GM21528 (cell line): ENCODE measurements around the gene CDC6.

ENCODE experiments used
- ATAC-seq: cut with Tn5 transposase; IDR thresholded peaks from one replicate; pipeline ENCODE4 v1.9.1; 2021; ENCODE audit warnings: mild to moderate bottlenecking, moderate library complexity; ENCODE audit not compliant: unreplicated experiment, low FRiP score

CDC6 gene

GRCh38 chr17:40335620-40336019, 47.9 kb downstream of the CDC6 start:
- ATAC-seq = no peak

DNA sequence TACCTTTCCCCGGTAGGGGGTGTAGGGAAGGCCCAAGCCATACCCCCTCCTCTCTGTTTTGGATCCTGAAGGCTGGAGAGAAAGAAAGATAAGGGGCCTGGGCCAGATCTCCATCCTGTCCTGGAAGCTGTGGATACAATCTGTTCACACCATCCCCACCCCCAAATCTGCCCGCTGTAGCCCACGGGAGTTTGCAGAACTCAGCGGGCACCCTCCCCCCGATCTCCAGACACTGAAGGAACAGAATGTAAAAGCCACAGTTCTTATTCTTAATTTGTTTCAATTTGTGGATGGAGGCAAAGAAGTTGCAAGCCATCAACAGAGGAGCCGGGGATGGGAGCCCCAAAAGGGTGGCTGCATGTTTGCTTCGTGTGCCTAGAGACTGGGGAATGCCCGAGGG, 49.7 kb downstream of the CDC6 start:
- ATAC-seq = no peak

DNA sequence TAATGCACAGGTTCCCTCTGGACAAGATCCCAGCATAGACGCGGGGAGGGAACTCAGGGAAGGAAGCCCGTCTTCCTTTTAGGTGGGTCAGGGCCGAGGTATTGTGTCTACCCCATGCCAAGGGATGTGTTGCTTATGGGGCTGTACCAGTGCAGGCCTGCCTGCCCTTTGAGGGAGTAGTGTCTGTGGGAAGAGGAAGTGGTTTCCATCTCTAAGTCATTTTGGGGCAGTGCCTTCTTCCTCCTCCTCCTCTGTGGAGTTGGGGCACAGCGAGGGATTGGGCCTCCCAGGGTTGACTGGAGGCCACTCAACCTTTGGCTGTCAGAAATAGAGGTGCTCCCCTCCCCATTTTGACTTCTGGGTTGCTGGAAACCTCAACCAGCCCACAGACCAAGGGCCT, 50.4 kb downstream of the CDC6 start:
- ATAC-seq = no peak

DNA sequence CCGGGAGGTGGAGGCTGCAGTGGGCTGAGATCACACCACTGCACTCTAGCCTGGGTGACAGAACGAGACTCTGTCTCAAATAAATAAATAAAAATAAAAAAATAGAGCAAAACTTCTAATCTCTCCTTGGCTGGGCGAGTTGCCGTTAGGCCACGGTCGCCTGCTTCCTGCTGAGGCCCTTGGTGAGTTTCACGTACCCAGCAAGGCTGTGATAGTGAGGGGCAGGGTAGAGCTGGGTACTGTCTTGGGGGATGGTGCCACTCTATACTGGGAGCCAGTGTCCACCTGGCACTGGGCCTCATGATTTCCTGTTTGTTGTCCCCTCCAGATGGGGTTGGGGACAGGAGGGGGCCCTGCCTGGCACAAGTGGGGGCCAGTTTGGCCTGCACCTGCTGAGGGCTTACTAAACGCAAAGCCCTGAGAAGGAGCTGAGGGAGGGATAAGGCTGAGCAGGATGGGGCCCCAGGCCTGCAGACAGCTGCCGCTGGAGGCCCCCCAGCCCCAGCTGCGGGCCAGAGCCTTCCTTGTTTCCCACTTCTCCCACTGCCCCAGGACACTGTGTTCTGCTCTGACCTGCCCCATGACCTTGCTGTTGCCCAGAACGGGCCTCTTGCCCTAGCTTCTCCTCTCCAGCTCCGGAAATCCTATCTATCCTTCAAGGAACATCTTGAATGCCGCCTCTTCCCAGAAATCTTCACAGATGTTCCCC, 51.4 kb downstream of the CDC6 start:
- ATAC-seq = no peak

DNA sequence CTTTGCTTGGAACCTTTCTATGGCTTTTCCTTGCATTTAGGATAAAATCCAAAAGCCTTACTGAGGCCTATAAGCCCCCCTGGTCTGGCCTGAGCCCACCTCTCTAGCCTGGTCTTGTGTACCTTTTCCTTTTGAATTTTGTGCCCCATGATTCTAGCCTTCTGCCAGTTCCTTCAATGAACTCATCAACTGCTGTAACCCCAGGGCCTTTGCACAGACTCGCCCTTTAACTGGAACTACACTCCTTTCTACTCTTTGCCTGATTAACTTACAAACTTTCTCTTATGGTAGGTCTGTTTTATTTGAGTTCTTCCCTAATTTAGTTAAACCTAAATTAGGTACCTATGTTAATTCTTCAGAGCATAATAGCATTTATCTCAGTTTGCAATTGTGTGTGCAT, 52.6 kb downstream of the CDC6 start:
- ATAC-seq = no peak

GRCh38 chr17:40340880-40341807, 53.5 kb downstream of the CDC6 start:
- ATAC-seq = peak; percentile 74

GRCh38 chr17:40341808-40342503, 54.3 kb downstream of the CDC6 start:
- ATAC-seq = no peak

- no peak for ATAC-seq
Measured at GRCh38 chr17:40342504-40343218, 55.0 kb downstream of the CDC6 start.

- ATAC-seq = no peak
Measured at GRCh38 chr17:40343219-40344119, 55.8 kb downstream of the CDC6 start.

GRCh38 chr17:40344421-40345160, 56.9 kb downstream of the CDC6 start:
- ATAC-seq = no peak

GRCh38 chr17:40345161-40345993, 57.7 kb downstream of the CDC6 start:
- ATAC-seq = no peak

DNA sequence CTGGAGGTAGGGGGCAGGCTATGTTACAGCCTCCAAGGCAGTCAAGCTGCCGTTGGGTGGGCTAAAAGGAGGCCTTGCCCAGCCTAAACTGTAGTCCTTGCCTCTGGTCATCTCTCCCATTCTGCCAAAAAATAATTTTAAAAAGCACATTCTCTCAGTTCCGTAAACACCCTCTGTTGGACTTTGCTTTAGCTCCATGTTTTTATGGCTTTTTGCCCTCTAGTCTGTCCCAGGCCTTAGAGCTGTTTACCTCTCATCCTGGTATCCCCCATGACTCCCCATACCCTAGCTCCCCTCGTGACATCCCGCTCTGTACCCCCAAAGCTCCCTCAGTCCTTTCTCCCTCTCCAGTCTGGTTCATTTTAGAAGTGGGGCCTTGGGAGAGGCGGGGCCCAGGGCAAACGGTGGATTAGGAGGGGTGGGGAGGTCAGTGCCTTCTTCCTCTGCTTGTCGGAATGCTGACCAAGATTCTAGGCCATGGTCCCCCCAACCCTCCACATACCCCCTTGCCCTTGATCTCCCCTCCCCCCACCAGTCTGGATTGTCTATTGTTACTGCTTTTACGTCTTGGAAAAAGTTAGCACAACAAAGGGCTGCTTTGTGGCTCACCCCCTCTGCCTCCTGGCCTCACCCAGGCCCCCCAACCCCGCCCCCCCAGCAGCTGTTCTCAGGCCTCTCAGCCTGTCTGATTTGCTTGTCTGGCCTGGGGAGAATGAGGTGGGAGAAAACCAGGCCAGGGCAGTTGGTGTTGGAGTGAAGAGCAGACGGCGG, 58.5 kb downstream of the CDC6 start:
- no peak for ATAC-seq

DNA sequence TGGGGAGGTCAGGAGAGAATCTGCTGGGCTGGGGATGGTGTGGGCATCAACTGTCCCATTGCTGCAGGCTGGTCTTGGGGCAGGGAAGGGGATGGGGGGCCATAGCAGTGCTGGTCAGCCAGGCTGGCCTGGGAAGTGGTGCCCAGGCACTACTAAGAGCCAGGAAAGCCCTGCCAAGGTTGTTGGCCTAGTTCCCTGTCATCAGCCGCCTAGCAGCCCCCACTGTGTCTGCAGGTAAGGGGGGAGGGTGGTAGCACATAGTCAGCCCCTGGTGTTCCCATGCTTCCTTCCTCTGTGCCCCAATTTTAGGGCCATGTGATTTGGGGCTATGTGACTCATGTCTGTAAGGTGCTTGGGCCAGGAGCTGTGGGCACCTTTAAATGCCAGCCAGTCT, 59.1 kb downstream of the CDC6 start:
- ATAC-seq = no peak

DNA sequence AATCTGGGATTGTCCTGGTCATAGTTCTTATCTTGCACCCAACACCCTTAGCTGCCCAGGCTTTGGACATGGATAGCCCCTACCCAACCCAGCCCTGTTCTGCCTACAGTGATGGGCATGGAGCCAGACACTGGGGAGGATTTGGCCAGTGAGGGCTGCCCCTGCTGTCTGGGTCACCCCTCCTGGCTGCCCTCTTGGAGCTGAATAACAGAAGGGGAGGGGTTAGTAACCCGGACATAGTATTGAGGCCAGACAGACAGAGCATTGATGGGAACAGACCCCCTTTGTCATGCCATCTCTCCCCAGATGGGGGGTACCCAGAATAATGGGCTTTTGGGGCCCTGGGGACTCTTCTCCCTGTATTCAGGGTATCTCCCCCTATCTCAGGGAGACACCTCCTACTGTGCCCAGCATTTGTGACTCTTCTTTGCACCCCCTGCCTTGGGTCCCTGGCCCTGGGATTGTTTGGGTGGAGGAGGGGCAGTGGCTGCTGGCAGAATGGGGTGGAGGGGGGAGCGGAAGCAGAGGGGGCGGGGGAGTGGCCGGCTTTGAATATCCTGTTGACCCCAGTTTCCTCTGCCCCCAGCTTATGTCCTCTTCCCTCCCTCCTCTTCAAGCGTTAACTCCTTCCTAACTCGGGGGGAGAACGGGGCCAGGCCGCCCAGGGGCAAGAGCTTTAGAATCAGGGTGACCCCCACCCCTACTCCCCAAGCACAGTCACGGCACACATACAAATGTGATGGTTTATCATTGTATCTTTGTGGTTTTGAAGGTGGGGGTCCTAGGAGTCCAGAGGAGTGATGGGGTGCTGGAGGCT, 59.8 kb downstream of the CDC6 start:
- ATAC-seq = no peak

GRCh38 chr17:40348136-40348504, 60.4 kb downstream of the CDC6 start:
- no peak for ATAC-seq
